Bronchial epithelial cell (primary cell): ENCODE results near the gene DPP6. TPM values are rescaled to one million over a fixed set of nuclear protein-coding genes. Genes with fewer than 3 reads are reported as not detected.

Experiments
- DNase-seq: peaks from one replicate; pipeline ENCODE4 v3.0.0-alpha.2; 2010; ENCODE audit warnings: low read depth
- FAIRE-seq: peaks from 2 replicates; lab custom pipeline; 2011; peaks lifted over from hg19 to GRCh38; lab: Jason Lieb, UNC
- H3K27me3 ChIP-seq: 2 replicates; pipeline ENCODE4 v1.5.1; 2011; ENCODE audit warnings: low read length; ENCODE audit not compliant: control insufficient read depth, insufficient read depth
- H3K36me3 ChIP-seq: 2 replicates; pipeline ENCODE4 v1.5.1; 2011; ENCODE audit warnings: low read length; ENCODE audit not compliant: control insufficient read depth, insufficient read depth
- H3K4me3 ChIP-seq: 2 replicates; pipeline ENCODE4 v1.5.1; 2011; ENCODE audit warnings: mild to moderate bottlenecking, low read depth, low read length, control low read depth
- total RNA-seq: library from RNA; depleted of rRNA; stranded (reverse); fragments of >200 nt; gene quantifications from 2 replicates; pipeline ENCODE4 v1.2.1, GENCODE V29; 2014
- TF ChIP-seq, protein P1 (sequence below): IDR thresholded peaks from 2 replicates; pipeline ENCODE4 v1.5.1; 2011; ENCODE audit warnings: mild to moderate bottlenecking, moderate library complexity, low read length, control low read depth, inconsistent platforms; ENCODE audit not compliant: insufficient read depth, severe bottlenecking

Gene DPP6
- total RNA-seq, 1 donor from 2014 or later = not detected

DNA sequence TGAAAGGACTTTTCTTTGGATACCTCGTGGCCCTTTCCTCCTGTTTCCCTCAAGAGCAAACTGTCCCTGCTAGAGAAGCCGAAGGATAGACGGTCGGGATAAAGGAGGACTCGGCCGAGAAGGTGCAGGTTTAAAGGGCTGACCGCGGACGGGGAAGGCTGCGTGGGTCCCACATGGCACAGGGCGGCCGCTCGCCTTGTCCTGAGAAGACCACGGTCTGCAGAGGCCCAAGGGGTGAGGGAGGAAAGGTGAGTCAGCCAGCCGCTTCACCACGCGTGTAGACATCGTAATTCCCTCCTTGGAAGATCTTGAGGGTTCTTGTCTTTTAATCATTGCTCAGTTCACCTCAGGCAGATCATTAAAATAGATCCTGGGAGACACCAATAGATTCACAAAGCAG is 253.8 kb downstream of the DPP6 start:
- no peak for DNase-seq
- FAIRE-seq = no peak
- TF ChIP-seq, protein P1, sequence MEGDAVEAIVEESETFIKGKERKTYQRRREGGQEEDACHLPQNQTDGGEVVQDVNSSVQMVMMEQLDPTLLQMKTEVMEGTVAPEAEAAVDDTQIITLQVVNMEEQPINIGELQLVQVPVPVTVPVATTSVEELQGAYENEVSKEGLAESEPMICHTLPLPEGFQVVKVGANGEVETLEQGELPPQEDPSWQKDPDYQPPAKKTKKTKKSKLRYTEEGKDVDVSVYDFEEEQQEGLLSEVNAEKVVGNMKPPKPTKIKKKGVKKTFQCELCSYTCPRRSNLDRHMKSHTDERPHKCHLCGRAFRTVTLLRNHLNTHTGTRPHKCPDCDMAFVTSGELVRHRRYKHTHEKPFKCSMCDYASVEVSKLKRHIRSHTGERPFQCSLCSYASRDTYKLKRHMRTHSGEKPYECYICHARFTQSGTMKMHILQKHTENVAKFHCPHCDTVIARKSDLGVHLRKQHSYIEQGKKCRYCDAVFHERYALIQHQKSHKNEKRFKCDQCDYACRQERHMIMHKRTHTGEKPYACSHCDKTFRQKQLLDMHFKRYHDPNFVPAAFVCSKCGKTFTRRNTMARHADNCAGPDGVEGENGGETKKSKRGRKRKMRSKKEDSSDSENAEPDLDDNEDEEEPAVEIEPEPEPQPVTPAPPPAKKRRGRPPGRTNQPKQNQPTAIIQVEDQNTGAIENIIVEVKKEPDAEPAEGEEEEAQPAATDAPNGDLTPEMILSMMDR = no peak
- Histone ChIP-seq H3K4me3 (no peak overlapping the region), H3K36me3 (no peaks in the 10 kb centered on the region), H3K27me3 (no peaks in the 10 kb centered on the region)

DNA sequence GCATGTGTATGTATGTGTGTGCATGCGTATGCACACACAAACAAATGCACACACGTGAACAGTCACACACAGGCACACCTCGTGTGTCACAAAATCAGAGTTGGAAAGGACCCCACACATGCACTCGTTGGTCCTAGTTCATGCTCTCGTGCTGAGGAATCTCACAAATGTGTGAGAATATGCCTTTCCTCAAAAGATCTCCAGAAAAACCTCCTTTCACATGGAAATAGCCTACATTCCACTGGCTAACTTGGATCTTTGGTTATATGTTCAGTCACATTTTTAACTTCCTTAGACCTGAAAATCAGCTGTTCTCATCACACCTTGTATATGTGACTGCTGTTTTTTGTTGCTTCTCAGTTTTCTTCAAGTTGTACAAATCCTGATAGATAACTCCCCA is 256.7 kb downstream of the DPP6 start:
- H3K27me3 ChIP-seq = no peaks in the 10 kb centered on the region
- H3K36me3 ChIP-seq = no peaks in the 10 kb centered on the region
- FAIRE-seq (no peak), DNase-seq (no peak)
- TF ChIP-seq, protein P1 = no peak
- H3K4me3 ChIP-seq = no peak overlapping the region

DNA sequence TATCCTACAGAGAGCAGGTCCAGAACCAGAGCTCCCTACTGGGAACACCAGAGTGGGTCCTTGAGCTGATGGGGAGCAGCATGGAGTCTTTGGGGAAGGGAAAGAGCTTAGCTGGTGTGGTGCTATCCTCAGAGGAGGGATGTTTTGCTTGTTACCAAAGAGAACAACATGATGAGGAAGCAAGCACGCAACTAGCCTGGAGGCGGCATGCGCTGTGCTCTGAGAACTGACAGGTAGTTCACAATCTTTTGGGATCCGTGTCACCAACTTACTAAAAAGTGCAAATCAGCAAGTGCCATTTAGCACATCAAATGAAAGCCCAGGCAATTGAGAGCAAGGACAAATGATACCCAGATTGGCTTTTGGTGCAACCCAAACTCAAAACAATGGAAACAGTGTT is 257.9 kb downstream of the DPP6 start:
- no peak for DNase-seq

DNA sequence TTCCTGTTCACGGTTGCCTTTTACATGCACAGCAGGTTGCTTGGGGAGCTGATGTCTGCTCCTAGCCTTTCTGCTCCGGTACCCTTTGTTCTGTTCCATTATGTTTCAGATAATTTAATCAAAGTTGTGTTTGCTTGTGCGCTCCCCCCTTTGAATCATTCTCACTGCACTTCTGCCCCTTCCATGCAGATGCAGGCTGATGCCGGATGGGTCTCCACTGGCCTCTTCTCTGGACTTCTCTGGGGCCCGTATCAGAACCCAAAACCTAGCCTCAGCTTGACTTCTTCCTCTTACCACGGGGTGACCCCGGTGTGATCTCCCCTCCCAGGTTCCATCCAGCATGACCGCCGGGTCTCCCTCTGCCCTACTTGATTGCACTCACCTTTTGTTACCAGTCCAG is 272.0 kb downstream of the DPP6 start:
- no peak overlapping the region for H3K4me3 ChIP-seq
- DNase-seq (no peak), FAIRE-seq (no peak)
- no peaks in the 10 kb centered on the region for H3K36me3 ChIP-seq
- H3K27me3 ChIP-seq = no peaks in the 10 kb centered on the region
- TF ChIP-seq, protein P1 = no peak

More for the DNA sequence above, 257.9 kb downstream of the DPP6 start:
- no peak overlapping the region for H3K4me3 ChIP-seq
- no peaks in the 10 kb centered on the region for H3K36me3 ChIP-seq
- no peaks in the 10 kb centered on the region for H3K27me3 ChIP-seq
- FAIRE-seq = no peak
- TF ChIP-seq, protein P1 = no peak

DNA sequence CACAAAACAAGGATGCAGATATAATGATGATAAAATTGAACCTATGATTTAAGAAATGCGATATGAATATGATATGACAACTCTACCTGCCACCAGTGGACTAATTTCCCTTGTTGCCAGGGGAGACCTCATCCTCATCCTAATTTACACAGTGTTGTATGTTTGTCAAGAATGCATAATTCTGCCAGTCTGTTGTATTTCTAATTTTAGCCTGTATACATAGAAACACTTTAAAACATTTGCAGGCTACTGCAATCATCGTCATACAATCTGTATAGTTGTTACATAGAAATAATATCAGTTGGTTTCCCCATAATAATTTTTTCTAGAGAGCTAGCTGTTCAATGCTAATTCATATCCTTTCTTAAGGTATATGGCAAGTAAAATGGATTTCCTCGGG is 274.2 kb downstream of the DPP6 start:
- TF ChIP-seq, protein P1 = no peak
- FAIRE-seq (no peak), DNase-seq (no peak)
- Histone ChIP-seq H3K27me3 (no peaks in the 10 kb centered on the region), H3K4me3 (no peak overlapping the region), H3K36me3 (no peaks in the 10 kb centered on the region)

DNA sequence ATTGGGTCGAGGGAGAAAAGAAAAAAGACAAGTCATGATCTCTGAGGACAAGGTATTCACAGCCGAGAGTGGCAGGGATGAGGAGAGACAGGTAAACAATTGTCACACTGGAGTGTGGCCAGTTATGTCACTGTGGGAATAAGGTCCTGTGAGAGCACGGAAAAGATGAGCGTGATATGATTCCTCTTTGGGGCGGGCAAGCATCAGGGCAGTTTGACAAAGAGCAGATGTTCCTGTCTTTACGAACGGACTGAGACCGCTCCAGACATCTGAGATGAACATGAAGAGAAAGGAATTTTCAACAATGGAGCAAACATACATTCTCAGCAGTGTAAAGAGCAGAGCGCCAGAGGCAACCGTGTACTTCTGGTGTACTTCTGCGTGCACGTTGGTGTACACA is 278.1 kb downstream of the DPP6 start:
- no peak for FAIRE-seq

More for the DNA sequence above, 278.1 kb downstream of the DPP6 start:
- Histone ChIP-seq H3K36me3 (no peaks in the 10 kb centered on the region), H3K4me3 (no peak overlapping the region), H3K27me3 (no peaks in the 10 kb centered on the region)
- DNase-seq = no peak
- TF ChIP-seq, protein P1 = no peak
